ENCODE results near the gene TNFRSF12A.

TNFRSF12A gene, protein sequence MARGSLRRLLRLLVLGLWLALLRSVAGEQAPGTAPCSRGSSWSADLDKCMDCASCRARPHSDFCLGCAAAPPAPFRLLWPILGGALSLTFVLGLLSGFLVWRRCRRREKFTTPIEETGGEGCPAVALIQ

DNA sequence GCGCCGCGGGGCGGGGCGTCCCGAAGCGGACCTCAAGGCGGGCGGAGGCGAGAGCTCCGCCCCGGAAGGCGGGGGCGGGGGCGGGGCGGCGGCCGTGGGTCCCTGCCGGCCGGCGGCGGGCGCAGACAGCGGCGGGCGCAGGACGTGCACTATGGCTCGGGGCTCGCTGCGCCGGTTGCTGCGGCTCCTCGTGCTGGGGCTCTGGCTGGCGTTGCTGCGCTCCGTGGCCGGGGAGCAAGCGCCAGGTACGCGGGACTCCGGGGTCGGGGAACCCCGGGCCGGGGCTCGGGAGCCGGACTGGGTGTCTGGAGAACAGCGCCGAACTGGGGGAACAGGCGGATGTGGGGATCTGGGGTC is at the start of gene TNFRSF12A:
Gene TNFRSF12A, plus strand, starts transcription at position 122 of the 357 bp plus-strand sequence. Its CDS starts 30 bp downstream, at position 152.
- no peak for DNase-seq

DNA sequence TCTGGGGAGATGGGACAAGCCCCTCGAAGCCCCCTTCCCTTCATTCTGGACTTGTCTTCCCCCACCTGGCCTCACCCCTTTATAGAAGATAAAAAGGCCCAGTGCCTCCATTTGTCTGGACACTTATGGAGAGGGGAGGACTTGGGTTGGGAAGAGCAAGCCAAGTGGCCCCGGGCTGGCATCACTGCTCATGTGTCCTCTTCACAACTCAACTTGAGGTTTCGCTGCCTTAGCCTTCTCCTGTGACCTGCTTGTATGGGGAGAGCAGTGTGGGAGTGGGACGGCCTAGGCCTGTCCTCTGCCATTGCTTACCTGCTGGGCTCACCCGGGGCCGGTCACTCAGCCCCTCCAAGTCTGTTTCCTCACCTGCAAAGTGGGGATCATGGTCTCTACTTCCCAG is 49.6 kb upstream of the TNFRSF12A start:
- DNase-seq, result peak; percentile 9

DNA sequence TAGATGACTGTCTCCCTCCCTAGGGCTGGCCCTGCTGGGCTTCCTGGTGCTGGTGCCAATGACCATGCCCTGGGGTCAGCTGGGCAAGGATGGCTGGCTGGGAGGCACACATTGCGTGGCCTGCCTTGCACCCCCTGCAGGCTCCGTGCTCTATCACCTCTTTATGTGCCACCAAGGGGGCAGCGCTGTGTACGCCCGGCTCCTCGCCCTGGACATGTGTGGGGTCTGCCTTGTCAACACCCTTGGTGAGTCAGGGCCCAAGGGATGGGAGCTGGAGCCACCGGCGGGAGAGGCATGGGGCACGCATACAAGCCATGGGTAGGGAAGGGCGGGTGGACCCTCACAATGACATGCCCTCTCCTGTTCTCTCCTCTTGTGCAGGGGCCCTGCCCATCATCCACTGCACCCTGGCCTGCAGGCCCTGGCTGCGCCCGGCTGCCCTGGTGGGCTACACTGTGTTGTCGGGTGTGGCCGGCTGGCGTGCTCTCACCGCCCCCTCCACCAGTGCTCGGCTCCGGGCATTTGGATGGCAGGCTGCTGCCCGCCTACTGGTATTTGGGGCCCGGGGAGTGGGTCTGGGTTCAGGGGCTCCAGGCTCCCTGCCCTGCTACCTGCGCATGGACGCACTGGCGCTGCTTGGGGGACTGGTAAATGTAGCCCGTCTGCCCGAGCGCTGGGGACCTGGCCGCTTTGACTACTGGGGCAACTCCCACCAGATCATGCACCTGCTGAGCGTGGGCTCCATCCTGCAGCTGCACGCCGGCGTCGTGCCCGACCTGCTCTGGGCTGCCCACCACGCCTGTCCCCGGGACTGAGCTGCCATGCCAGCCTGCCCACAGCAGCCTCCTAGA is 48.8 kb upstream of the TNFRSF12A start:
- no peak for DNase-seq

DNA sequence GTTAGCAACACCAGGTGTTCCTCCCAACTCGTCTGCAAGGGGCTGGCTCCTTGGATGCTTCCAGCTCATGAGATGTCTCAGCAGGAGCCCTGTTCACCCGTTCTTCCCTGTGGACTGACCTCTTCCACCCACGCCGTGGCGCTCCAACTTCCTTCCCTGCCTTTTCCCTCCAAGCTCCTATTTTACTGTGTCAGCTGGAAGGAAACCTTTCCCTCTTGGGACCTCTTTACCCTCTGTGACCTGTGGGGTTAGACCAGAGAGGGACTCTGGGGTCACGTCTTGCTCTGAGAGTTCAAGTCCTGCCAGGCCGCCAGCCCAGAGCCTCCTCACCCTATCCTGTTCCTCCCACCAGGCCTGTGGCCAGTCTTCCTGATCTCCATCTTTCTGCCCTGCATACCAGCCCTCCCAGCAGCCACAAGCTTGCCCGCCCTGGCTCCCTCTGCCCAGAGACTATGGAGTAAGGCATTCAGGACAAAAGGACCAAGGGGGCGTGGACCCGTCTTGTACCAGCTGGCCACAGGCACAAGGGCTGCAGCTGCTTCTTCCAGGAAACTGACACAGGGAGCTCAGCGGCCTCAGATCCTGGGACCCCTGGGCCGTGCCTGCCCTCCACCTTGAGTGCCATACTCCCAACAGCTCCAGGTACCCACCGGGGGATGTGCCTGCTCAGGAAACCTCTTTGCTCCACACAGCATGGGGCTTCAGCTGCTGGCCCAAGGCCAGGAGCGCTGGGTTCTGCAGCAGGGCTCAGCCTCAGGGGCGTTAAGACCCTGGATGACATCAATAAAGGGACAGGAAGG is 48.0 kb upstream of the TNFRSF12A start:
- no peak for DNase-seq

DNA sequence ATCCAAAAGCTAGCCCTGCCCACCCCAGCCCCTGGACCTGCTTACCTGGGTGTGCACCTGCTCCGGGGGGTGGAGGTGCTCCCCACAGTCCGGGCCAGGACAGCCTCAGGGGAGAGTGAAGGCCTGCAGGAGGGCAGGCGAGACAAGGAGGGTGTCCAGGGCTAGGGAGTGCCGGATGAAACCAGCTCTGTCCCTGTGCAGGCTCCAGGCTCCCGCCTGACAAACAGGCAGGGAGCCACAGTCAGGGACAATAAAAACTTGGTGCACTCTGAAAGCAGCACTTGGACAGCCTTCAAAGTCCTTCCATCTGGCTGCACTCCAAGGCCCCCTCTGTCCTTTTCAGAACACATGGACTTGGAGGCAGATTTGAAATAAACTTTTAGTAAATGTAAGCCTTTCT is 47.1 kb upstream of the TNFRSF12A start:
- no peak for DNase-seq

DNA sequence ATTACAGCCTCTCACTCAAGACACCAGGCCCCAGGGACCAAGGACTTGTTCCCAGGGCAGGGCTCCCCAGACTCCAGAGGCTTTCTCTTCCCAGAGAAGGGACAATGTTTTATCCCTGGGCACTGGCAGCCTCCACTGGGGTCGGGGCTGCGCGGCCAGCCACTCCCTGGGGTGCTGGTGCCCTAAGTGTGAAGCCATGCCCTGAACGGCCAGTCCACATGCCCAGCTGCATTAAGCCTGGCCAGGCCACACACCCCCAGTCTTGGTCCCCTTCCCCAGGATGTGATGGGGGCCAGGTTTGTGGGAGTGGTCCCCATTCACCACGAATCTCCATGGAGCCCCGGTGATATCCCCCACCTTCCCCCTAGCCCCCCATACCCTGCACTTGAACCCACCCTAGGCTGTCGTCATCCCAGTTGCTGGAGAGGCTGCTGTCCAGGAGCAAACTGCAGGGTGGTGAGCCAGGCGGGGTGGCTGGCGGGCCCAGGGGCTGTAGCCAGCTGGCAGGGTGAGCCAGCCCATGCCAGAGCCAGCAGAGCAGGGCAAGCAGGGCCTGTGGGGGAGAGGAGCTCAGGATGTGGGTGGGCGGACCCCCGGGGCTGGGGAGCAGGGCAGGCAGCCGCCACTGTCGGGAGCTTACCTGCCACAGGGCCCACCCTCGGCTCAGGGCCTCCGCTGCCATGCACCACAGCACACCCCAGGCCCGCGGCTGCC is 46.4 kb upstream of the TNFRSF12A start:
- no peak for DNase-seq

DNA sequence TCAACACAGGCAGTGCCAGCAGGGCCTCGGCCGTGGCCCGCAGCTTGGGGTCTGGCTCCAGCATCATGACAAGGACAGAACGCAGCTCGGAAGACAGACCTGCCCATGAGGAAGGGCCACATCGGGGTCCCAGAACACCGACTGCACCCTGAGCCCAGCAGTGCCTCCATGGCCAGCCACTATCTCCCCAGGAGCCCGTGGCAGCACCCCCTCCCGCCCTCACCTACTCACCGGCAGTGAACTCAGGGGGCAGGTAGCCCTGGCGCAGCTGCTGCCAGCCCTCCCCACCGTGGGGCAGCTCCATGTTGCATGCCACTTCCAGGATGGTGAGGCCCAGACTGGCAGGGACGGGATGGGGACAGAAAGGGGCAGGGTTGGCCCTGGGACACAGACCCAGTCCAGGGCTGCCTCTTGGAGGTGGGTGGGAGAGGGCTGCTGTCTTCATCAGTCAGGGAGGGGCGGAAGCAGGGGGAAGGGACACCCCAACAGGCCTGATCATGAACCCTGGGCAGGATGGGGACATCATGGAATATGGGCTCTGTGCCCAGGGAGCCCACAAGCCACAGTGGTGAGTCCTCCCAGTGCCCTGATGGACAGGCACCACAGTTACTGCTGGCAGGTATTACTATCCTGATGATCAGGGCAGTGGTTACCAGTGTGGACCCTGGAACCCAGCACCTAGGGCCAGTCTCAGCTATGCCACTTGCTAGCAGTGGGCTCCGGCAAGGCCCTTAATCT is 45.7 kb upstream of the TNFRSF12A start:
- no peak for DNase-seq

DNA sequence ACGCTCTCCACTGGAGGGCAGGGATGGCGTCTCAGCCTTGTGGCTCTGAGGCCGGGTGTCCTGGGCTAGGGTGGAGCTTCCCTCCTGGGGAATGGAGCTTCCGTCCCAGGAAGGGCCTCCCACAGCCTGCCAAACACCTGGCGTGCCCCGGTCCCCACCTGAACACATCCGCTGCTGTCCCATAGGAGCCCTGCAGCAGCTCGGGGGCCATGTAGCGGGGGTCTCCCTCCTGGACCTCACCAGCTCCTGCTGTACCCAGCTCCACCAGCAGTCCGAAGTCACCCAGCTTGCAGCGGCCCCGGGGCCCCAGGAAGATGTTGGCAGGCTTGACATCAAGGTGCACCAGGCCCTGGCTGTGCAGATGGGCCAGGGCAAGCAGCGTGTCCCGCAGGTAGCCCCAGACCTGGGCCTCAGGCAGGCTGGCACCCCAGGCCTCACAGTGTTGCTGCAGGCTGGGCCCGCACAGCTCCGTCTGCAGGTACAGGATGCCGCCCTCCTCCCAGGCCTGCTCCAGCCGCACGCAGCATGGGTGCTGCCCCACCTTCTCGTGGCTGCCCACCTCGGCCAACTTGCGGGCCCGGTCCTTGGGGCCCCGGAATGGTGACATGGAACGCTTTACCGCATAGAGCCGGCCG is 44.9 kb upstream of the TNFRSF12A start:
- no peak for DNase-seq

DNA sequence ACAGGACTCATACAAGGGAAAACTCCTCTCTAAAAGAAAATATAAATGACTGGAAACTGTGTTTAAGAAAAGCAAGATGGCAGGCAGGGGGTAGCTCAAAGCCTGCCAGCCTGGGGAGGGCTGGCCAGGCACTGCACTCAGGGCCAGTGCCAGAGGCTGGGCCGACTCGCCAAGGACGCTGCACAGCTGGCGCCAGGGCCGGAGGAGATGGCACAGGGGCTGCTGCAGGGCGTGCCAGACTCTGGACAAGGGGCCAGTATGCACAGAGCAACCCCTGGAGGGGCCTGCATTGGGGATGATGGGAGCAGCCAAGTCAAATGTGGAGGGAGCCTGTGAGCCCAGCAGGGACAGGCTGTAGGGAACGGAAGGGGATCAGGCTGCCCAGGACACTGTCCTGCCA is 44.0 kb upstream of the TNFRSF12A start:
- no peak for DNase-seq

DNA sequence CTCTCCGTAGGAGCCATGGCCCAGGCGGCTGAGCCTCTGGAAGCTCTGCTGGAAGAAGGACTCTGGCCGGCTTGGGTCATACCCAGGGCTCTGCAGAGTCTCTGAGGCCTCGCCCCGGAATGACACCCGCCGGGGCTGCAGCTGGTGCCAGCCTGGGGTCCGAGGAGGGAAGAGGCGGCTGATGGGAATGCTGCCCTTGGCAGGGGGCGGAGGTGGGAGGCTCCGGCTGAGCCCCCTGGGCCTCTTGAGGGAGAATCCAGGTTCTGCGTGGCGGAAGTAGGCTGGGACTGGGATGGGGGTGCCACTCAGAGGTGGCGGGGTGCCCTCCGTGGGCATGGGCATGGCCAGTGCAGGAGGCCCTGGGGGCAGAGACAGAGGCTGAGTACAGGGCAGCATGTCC is 43.5 kb upstream of the TNFRSF12A start:
- no peak for DNase-seq

DNA sequence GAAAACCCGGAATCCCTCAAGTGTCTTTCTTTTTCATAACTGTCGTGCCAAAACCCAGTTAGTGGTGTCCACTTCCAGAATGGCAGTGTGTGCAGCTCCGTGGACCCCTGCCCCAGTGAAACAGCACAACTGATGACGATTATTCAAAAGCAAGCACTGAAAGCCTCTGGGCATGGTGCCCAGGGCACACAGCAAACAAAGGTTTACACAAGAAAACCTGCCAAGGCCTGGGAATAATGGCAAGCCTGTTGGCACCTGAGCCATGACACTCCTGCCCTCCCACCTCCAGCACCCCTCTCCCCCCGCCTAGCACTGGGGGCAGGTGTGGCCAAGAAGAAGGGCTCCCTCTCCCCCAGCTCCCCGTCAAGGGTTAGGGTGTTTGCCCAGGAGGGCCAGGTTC is 42.7 kb upstream of the TNFRSF12A start:
- DNase-seq, result no peak

DNA sequence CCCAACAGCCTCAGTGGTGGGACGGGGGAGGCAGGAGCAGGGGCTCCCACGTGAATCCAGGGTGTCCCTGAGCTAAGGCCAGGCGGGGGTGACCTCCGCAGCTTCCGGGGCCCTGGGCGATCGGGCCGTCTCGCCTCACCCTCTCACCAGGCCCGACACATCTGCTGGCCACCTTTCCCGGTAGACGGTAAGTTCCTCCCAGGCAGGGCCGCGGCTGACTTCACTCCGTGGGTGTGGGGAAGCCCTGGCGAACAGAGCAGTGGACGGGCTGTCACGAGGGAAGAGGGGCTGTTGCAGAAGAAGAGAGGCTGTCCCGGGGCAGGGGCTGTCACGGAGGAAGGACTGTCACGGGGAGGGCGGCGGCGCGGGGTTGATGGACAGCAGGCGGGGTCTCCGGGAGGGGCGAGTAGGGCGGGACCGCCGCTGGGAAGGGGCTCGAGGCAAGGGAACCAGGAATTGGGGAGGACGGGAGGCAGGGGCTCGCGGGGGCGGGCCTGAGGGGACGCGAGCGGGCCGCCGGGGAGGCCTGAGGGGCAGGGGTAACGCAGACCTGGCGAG is 40.4 kb upstream of the TNFRSF12A start:
- no peak for DNase-seq

DNA sequence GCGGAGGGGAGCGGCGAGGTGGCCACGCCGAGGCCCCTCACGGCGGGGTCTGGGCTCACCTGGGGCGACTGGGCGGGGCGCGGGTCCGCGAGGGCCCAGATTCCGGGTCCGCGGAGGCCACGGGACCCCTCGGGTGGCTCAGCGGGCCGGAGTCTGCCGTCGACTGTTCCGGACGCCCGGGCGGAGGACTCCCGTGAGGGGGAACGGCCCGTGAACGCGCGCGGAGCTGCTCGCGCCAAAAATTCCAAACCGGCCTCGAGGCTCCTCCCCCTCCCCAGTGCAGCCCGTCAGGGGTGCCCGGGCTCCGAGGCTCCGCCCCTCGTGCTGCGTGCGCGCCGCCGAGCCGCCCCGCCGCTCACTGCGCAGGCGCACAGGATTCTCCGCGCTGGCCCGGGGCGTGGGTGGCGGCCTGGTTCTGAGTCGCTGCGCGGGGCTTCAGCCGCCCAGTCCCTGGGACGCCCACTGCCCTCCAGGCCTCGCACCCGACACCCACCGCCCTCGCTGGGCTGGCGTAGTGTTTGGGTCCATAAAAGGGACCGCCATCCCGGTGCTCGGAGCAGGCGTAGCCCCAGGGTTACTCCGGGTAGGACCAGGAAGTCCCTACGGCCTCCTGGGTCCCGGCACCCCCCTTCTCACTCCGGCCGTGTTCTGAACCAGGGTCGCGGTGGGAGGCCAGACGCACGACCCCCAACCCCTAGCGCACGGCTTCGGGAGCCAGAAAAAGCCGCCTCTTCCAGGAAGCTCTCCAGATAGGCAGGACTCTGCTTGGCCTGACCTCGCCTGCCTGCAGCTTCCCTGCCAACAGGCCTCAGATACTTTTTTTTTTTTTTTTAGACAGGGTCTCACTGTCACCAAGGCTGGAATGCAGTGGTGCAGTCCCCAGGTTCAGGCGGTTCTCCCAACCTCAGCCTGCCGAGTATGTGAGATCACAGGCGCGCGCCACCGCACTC is 39.7 kb upstream of the TNFRSF12A start, which contains the start of gene PKMYT1:
Gene PKMYT1, minus strand, starts transcription at position 220 of the 950 bp plus-strand sequence. CDS start 789 bp downstream, outside the sequence.
- DNase-seq, result peak; percentile 37

DNA sequence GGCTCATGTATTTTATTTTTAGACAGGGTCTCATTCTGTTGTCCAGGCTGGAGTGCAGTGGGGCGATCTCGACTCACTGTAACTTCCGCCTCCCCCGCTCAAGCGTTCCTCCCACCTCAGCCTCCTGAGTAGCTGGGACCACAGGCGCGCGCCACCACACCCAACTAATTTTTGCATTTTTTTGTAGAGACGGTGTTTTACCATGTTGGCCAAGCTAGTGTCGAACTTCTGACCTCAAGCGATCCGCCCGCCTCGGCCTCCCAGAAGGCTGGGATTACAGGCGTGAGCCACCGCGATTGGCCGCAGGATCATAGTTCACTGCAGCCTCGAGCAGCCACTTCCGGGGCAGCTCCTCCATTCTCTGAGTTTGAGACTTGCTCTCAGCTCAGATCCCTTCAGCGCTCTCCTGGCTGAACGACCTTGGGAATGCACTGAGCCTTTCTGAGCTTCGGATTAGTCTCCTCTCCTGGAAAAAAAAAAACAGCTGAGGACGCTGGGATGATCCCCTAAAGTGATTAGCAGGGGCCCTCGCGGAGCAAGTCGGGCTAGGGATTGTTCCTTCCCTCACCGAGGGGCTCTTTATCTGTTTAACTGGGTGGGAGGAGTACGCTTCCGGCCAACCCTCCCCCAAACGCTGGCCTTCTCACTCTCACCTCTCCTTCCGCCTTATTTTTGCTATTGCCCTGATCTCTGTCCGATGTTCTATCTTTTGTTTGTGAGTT is 38.8 kb upstream of the TNFRSF12A start:
- DNase-seq, result no peak

DNA sequence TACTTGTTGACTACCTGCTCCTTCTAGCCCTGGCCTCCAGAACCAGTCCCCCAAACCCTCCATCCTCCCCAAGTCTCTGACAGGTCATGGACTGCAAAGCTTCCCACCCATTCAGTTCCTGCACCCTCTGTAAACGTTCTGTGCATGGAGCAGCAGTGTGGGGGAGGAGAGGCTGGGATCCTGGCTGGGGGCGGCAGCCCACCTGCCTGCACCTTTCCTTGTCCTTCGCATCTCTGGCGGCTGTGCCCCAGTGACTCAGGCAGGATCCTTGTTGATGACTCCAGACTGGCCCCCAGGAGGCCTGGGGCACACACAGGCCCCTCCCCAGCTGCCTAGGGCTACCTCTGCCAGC is 38.3 kb upstream of the TNFRSF12A start:
- no peak for DNase-seq

DNA sequence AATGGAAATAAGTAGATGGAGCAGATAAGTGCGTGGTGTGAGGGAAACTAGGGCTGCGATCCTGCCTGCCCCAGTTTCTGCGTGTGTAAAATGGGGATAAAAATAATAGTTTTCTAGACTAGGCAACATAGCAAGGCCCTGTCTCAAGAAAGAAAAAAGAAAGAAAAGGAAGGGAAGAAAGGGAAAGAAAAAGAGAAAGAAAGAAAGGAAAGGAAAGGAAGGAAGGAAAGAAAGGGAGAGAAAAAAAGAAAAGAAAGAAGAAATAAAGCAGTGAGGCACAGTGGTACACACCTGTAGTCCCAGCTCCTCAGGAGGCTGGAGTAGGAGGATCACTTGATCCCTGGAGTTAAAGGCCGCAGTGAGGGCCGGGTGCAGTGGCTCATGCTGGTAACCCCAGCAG is 37.8 kb upstream of the TNFRSF12A start:
- DNase-seq, result no peak

DNA sequence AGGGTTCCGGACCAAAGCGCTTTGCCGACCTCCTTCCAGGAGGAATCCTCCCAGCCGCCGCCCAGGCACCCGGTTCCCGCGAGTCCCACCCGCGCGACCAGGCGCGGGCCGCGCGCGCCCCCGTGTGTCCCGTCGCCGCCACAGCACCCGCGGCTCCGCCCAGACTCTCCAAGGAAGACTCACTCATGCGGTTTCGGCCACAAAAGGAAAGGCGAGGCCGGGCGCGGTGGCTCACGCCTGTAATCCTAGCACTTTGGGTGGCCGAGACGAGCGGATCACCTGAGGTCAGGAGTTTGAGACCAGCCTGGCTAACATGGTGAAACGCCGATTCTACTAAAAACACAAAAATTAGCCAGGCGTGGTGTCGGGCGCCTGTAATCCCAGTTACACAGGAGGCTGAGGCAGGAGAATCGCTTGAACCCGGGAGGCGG is 36.4 kb upstream of the TNFRSF12A start:
- no peak for DNase-seq

DNA sequence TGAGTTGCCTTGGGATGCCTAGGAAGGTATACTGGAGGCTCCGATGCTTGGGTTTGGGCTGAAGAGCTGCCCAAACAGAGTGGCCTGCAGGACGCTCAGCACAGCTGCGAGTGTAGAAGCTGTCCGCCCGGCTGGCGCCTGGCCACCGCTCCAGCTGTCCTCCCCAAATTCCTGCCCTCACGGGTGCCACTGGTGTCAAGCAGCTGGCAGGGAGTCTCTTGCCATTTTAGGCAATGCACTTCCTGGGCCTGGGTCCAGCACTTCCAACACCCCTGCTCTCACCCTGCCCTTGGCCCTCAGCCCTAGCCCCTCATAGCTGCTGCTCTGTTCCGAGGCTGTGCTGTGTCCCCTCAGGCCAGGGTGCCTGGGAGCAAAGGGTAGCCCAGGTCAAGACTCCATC is 34.7 kb upstream of the TNFRSF12A start:
- DNase-seq, result no peak

DNA sequence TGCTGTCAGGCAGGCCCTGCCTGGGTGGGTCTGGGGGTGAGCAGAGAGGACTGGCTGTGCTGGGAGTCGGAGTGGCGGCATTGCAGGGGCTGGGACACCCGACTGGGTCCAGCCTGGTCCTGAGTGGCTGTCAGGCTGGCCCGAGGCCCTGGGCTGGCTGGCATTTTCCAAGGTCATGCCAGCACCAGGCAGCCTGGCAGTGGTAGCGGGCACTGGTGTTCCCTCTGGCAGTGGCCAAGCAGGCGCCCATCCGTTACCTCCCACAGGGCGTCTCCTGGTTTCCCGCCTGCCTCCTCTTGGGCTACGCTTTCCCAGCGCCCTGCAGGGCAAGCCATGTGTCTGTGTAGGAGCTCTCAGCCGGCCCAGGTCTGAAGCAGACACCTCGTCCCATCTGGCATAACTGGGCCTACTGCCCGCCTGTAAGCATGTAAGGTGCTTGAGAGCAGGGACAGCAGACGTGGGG is 34.2 kb upstream of the TNFRSF12A start:
- no peak for DNase-seq
